HCT116 (cell line): ENCODE measurements around the gene PDE4B. TPM values are rescaled to one million over a fixed set of nuclear protein-coding genes. Genes with fewer than 3 reads are reported as not detected.

Source experiments
- ATAC-seq: fragments of 200-7000 bp; cut with Tn5 transposase; 2 replicates; pipeline ENCODE4 v1.9.1; 2020; ENCODE audit warnings: mild to moderate bottlenecking, moderate library complexity
- BruUV-seq: library from RNA; stranded (reverse); fragments of 400-500 nt; replicated peaks from 2 replicates; lab custom pipeline; 2021; lab: Mats Ljungman, UMichigan
- CTCF ChIA-PET: fragments of 300-600 bp; sonication (Branson Sonifier 250); formaldehyde crosslinking; loops from one replicate; lab custom pipeline; 2021; ENCODE audit warnings: antibody characterized with exemption; lab: Charles Lee
- POLR2A ChIA-PET: fragments of 300-600, 350-600 bp; sonication (Branson Sonifier 250); formaldehyde crosslinking; loops from one replicate; lab custom pipeline; 2021; ENCODE audit warnings: antibody characterized with exemption; lab: Charles Lee
- RAD21 ChIA-PET, 2 experiments: fragments of 300-600 bp; sonication (Branson Sonifier 250); formaldehyde crosslinking; loops; one replicate each; lab custom pipeline; 2023; ENCODE audit warnings: low total read pairs in 2 of 2; ENCODE audit not compliant: uncharacterized antibody in 2 of 2, unreplicated experiment in 2 of 2, low non-redundant PET in 1 of 2; lab: Charles Lee
- DNase-seq: peaks from one replicate; pipeline ENCODE4 v3.0.0-alpha.2; 2010; ENCODE audit warnings: low read depth, low spot score
- H2AFZ ChIP-seq: fragments of 200-600 bp; shearing (Covaris generic), sonication (generic); 2 replicates; pipeline ENCODE4 v1.6.1; 2017; ENCODE audit warnings: low read depth, mixed run types, mixed read lengths, antibody characterized with exemption, low read length; ENCODE audit not compliant: poor library complexity, severe bottlenecking
- H3K27ac ChIP-seq: 2 replicates; pipeline ENCODE4 v1.5.1; 2012; ENCODE audit warnings: low read depth, low read length
- H3K27me3 ChIP-seq: fragments of 200-600 bp; sonication (generic); 2 replicates; pipeline ENCODE4 v1.6.1; 2016; ENCODE audit warnings: mixed run types, low read length, mixed read lengths; ENCODE audit not compliant: insufficient read depth
- H3K36me3 ChIP-seq, 2 experiments: fragments of 200-500 bp in 1 of 2; fragments of 200-600 bp in 1 of 2; sonication (Bioruptor generic) in 1 of 2; sonication (generic) in 1 of 2; 2 replicates each; pipeline versions ENCODE4 v1.5.1 to v1.6.1; 2014 to 2016; ENCODE audit warnings: low read length in 2 of 2, inconsistent platforms in 1 of 2, mixed read lengths in 1 of 2, mixed run types in 1 of 2; ENCODE audit not compliant: insufficient read depth in 2 of 2, control insufficient read depth in 1 of 2
- H3K4me1 ChIP-seq, 2 experiments: fragments of 200-600 bp in 1 of 2; sonication (generic) in 1 of 2; 2 replicates each; pipeline versions ENCODE4 v1.5.1 to v1.6.1; 2012 to 2017; ENCODE audit warnings: low read length in 2 of 2, inconsistent platforms in 1 of 2, mild to moderate bottlenecking in 1 of 2, mixed read lengths in 1 of 2, mixed run types in 1 of 2, moderate library complexity in 1 of 2; ENCODE audit not compliant: insufficient read depth in 2 of 2, control insufficient read depth in 1 of 2
- H3K4me2 ChIP-seq: fragments of 200-600 bp; sonication (generic); 2 replicates; pipeline ENCODE4 v1.6.1; 2017; ENCODE audit warnings: mixed run types, low read length, mixed read lengths
- H3K4me3 ChIP-seq, 2 experiments: fragments of 200-600 bp in 1 of 2; sonication (generic) in 1 of 2; replicated peaks in 1 of 2; 2 replicates each; pipeline ENCODE4 v1.5.1; 2011 to 2016; ENCODE audit warnings: low read length in 2 of 2, control low read depth in 1 of 2, low read depth in 1 of 2, mild to moderate bottlenecking in 1 of 2, mixed read lengths in 1 of 2, mixed run types in 1 of 2
- H3K79me2 ChIP-seq: fragments of 200-600 bp; sonication (generic); 2 replicates; pipeline ENCODE4 v1.6.1; 2017; ENCODE audit warnings: mild to moderate bottlenecking, mixed run types, low read length, moderate library complexity, mixed read lengths; ENCODE audit not compliant: insufficient read depth
- H3K9ac ChIP-seq: fragments of 200-600 bp; sonication (generic); 2 replicates; pipeline ENCODE4 v1.6.1; 2016; ENCODE audit warnings: low read length, mixed read lengths
- H3K9me2 ChIP-seq: fragments of 200-600 bp; sonication (generic), shearing (Covaris generic); 2 replicates; pipeline ENCODE4 v1.6.1; 2017; ENCODE audit warnings: mixed run types, mild to moderate bottlenecking, moderate library complexity; ENCODE audit not compliant: insufficient read depth
- H3K9me3 ChIP-seq, 2 experiments: fragments of 200-500 bp in 1 of 2; fragments of 200-600 bp in 1 of 2; sonication (Bioruptor generic) in 1 of 2; sonication (generic) in 1 of 2; 2 replicates each; pipeline ENCODE4 v1.6.1; 2014 to 2017; ENCODE audit warnings: low read length in 2 of 2, mixed read lengths in 2 of 2, inconsistent platforms in 1 of 2, low read depth in 1 of 2, mild to moderate bottlenecking in 1 of 2, mixed run types in 1 of 2, moderate library complexity in 1 of 2; ENCODE audit not compliant: control insufficient read depth in 1 of 2, insufficient read depth in 1 of 2
- H4K20me1 ChIP-seq: fragments of 200-600 bp; sonication (generic), shearing (Covaris generic); 2 replicates; pipeline ENCODE4 v1.6.1; 2017; ENCODE audit warnings: mixed run types, mild to moderate bottlenecking, moderate library complexity; ENCODE audit not compliant: insufficient read depth
- CEBPB ChIP-seq: IDR thresholded peaks from 2 replicates; pipeline ENCODE4 v1.6.1; 2012; ENCODE audit warnings: low read depth
- ELF1 ChIP-seq: IDR thresholded peaks from 2 replicates; pipeline ENCODE4 v1.6.1; 2012; ENCODE audit warnings: low read depth, borderline replicate concordance
- EZH2 ChIP-seq: fragments of 200-600 bp; sonication (generic); IDR thresholded peaks from 2 replicates; pipeline ENCODE4 v1.6.1; 2017; ENCODE audit warnings: antibody characterized with exemption, mixed run types
- EZH2phosphoT487 ChIP-seq: fragments of 200-600 bp; IDR thresholded peaks from 2 replicates; pipeline ENCODE4 v1.6.1; 2018; ENCODE audit warnings: antibody characterized with exemption, borderline replicate concordance
- FOSL1 ChIP-seq: IDR thresholded peaks from 2 replicates; pipeline ENCODE4 v1.6.1; 2012; ENCODE audit warnings: low read depth
- JUND ChIP-seq: IDR thresholded peaks from 2 replicates; pipeline ENCODE4 v1.6.1; 2012
- POLR2A ChIP-seq: IDR thresholded peaks from 2 replicates; pipeline ENCODE4 v1.7.0; 2011; ENCODE audit warnings: borderline replicate concordance; ENCODE audit not compliant: insufficient read depth, insufficient read length; ENCODE audit errors: extremely low read depth
- POLR2AphosphoS5 ChIP-seq: IDR thresholded peaks from 2 replicates; pipeline ENCODE4 v1.6.1; 2011; ENCODE audit warnings: mild to moderate bottlenecking, low read depth, low read length, moderate library complexity
- SP1 ChIP-seq: IDR thresholded peaks from 2 replicates; pipeline ENCODE4 v1.6.1; 2012; ENCODE audit warnings: low read depth
- SRF ChIP-seq: IDR thresholded peaks from 2 replicates; pipeline ENCODE4 v1.6.1; 2012; ENCODE audit warnings: low read depth
- TCF7L2 ChIP-seq: IDR thresholded peaks from 2 replicates; pipeline ENCODE4 v1.7.0; 2011; ENCODE audit warnings: borderline replicate concordance, inconsistent platforms; ENCODE audit not compliant: insufficient read depth, insufficient read length; ENCODE audit errors: extremely low read depth
- YY1 ChIP-seq: IDR thresholded peaks from 2 replicates; pipeline ENCODE4 v1.6.1; 2011; ENCODE audit warnings: low read length, low read depth, moderate library complexity, mild to moderate bottlenecking; ENCODE audit not compliant: insufficient replicate concordance; ENCODE audit errors: extremely low read depth
- ZFX ChIP-seq: fragments of 450-650 bp; IDR thresholded peaks from 2 replicates; pipeline ENCODE4 v1.6.1; 2017
- intact Hi-C: fragments of 100-400 bp; cut with micrococcal nuclease; formaldehyde crosslinking; loops from 2 replicates; pipeline ENCODE4 v1.10.0; 2022
- total RNA-seq: library from RNA; stranded (reverse); gene quantifications from one replicate; pipeline ENCODE4 v1.2.1, GENCODE V29; 2021; ENCODE audit not compliant: unreplicated experiment
- TF ChIP-seq, protein P1 (sequence below): IDR thresholded peaks from 2 replicates; pipeline ENCODE4 v1.6.1; 2012; ENCODE audit warnings: low read depth
- TF ChIP-seq, protein P2 (sequence below): IDR thresholded peaks from 2 replicates; pipeline ENCODE4 v1.6.1; 2012
- TF ChIP-seq, protein P3 (sequence below): IDR thresholded peaks from 2 replicates; pipeline ENCODE4 v1.6.1; 2012

The PDE4B gene
- total RNA-seq, 1 experiment from 2014 or later: 76.9 TPM

DNA sequence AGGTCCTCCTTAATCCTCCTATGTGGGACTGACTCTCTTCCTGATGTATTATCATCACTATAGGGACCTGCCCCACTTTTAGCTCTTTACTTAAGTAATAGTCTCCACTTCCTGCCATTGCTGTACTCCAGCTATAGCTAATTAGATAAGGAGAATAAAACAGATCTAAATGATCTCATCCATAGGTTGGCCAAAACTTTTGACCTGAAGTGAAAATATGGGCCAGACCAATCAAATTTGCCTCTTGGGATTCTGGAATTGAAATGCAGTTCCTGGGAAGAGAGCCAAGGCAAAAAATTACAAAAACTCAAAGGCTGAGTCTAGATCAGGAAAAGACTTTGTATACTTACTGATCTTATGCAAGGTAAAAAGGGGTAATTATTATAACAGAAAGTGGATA lies 36.1 kb upstream of the PDE4B start:
- no peak overlapping the region for H3K9ac ChIP-seq
- ATAC-seq (no peak), DNase-seq (no peak)
- H3K9me2 ChIP-seq: no peaks in the 10 kb centered on the region
- H3K79me2 ChIP-seq: no peaks in the 10 kb centered on the region
- POLR2A ChIA-PET: no interaction called here
- H3K9me3 ChIP-seq: no peaks in the 10 kb centered on the region
- CTCF ChIA-PET: no interaction called here
- H3K36me3 ChIP-seq: no peaks in the 10 kb centered on the region
- H3K4me3 ChIP-seq: no peak overlapping the region
- H2AFZ ChIP-seq: no peak overlapping the region
- H4K20me1 ChIP-seq: no peaks in the 10 kb centered on the region
- intact Hi-C loops: no loop called here
- H3K27me3 ChIP-seq: no peaks in the 10 kb centered on the region
- no peak for TF ChIP-seq POLR2A
- no peak for TF ChIP-seq TCF7L2
- no peak for TF ChIP-seq EZH2phosphoT487
- TF ChIP-seq EZH2: no peak
- no TSS peak for BruUV-seq
- no peaks in the 10 kb centered on the region for H3K4me1 ChIP-seq
- H3K4me2 ChIP-seq: no peak overlapping the region
- no peak overlapping the region for H3K27ac ChIP-seq
- RAD21 ChIA-PET: no interaction called here

DNA sequence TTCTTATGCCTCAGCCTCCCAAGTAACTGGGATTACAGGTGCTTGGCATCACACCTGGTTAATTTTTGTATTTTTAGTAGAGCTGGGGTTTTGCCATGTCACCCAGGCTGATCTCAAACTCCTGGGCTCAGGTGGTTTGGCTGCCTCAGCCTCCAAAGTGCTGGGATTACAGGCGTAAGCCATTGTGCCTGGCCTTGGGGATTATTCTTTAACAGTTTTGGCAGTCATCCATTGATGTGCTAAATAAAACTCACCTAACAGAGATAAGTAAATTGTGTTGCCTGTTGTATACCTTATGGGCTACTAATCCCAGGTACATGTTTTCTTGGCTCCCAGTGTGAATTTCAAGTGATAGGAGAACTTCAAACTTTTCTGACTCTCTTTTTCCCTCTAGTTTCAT lies 35.2 kb upstream of the PDE4B start:
- Histone ChIP-seq H3K4me2 (no peak overlapping the region), H3K4me3 (no peak overlapping the region), H3K9ac (no peak overlapping the region), H3K9me3 (no peaks in the 10 kb centered on the region), H3K79me2 (no peaks in the 10 kb centered on the region), H4K20me1 (no peaks in the 10 kb centered on the region), H2AFZ (no peak overlapping the region), H3K4me1 (no peaks in the 10 kb centered on the region), H3K27me3 (no peaks in the 10 kb centered on the region), H3K36me3 (no peaks in the 10 kb centered on the region), H3K9me2 (no peaks in the 10 kb centered on the region), H3K27ac (no peak overlapping the region)
- ChIA-PET RAD21 (no interaction called here), POLR2A (no interaction called here), CTCF (no interaction called here)
- intact Hi-C loops: no loop called here
- BruUV-seq: no TSS peak
- ATAC-seq: no peak
- no peak for TF ChIP-seq JUND
- no peak for TF ChIP-seq TCF7L2
- TF ChIP-seq CEBPB: no peak
- no peak for TF ChIP-seq FOSL1
- no peak for TF ChIP-seq SRF
- TF ChIP-seq, protein P1, sequence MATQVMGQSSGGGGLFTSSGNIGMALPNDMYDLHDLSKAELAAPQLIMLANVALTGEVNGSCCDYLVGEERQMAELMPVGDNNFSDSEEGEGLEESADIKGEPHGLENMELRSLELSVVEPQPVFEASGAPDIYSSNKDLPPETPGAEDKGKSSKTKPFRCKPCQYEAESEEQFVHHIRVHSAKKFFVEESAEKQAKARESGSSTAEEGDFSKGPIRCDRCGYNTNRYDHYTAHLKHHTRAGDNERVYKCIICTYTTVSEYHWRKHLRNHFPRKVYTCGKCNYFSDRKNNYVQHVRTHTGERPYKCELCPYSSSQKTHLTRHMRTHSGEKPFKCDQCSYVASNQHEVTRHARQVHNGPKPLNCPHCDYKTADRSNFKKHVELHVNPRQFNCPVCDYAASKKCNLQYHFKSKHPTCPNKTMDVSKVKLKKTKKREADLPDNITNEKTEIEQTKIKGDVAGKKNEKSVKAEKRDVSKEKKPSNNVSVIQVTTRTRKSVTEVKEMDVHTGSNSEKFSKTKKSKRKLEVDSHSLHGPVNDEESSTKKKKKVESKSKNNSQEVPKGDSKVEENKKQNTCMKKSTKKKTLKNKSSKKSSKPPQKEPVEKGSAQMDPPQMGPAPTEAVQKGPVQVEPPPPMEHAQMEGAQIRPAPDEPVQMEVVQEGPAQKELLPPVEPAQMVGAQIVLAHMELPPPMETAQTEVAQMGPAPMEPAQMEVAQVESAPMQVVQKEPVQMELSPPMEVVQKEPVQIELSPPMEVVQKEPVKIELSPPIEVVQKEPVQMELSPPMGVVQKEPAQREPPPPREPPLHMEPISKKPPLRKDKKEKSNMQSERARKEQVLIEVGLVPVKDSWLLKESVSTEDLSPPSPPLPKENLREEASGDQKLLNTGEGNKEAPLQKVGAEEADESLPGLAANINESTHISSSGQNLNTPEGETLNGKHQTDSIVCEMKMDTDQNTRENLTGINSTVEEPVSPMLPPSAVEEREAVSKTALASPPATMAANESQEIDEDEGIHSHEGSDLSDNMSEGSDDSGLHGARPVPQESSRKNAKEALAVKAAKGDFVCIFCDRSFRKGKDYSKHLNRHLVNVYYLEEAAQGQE: no peak
- TF ChIP-seq YY1: no peak
- no peak for TF ChIP-seq ELF1
- no peak for TF ChIP-seq SP1
- TF ChIP-seq ZFX: no peak
- TF ChIP-seq POLR2AphosphoS5: no peak
- TF ChIP-seq, protein P2, sequence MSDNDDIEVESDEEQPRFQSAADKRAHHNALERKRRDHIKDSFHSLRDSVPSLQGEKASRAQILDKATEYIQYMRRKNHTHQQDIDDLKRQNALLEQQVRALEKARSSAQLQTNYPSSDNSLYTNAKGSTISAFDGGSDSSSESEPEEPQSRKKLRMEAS: no peak
- TF ChIP-seq, protein P3, sequence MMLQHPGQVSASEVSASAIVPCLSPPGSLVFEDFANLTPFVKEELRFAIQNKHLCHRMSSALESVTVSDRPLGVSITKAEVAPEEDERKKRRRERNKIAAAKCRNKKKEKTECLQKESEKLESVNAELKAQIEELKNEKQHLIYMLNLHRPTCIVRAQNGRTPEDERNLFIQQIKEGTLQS: no peak
- no peak for DNase-seq
